Germinal center (tissue), 1 donor: ENCODE results near the gene FAM169A.
"Not testable (repeated sequence)": the region's sequence is repeated elsewhere in the genome, so short reads cannot be mapped to it uniquely, and the experiment has no call there.

Source experiments
- DNase-seq: peaks from one replicate; pipeline ENCODE4 v3.0.0; 2012; ENCODE audit warnings: mixed read lengths, low spot score

FAM169A gene

GRCh38 chr5:74865804-74866595 is at the start of gene FAM169A:
TSS of gene FAM169A (minus strand) at chr5:74866387. CDS start at chr5:74841676, 24,711 bp downstream.
- DNase-seq: peak; percentile 41

- DNase-seq: no peak
Observed at GRCh38 chr5:74915488-74915887, 49.3 kb upstream of the FAM169A start.

GRCh38 chr5:74911421-74911820 is 45.2 kb upstream of the FAM169A start:
- not testable (repeated sequence) for DNase-seq

- DNase-seq: not testable (repeated sequence)
Observed at GRCh38 chr5:74909888-74910287, 43.7 kb upstream of the FAM169A start.

GRCh38 chr5:74908237-74908636 is 42.0 kb upstream of the FAM169A start:
- not testable (repeated sequence) for DNase-seq

- not testable (repeated sequence) for DNase-seq
Observed at GRCh38 chr5:74904713-74905112, 38.5 kb upstream of the FAM169A start.

GRCh38 chr5:74903165-74903787 is 37.1 kb upstream of the FAM169A start:
- no peak for DNase-seq

GRCh38 chr5:74897049-74897448 is 30.9 kb upstream of the FAM169A start:
- no peak for DNase-seq

GRCh38 chr5:74895906-74896305 is 29.7 kb upstream of the FAM169A start:
- no peak for DNase-seq

- DNase-seq: no peak
Observed at GRCh38 chr5:74894351-74894750, 28.2 kb upstream of the FAM169A start.

- no peak for DNase-seq
Observed at GRCh38 chr5:74892921-74893320, 26.7 kb upstream of the FAM169A start.

GRCh38 chr5:74889523-74890105 is 23.4 kb upstream of the FAM169A start:
- no peak for DNase-seq

- DNase-seq: no peak
Observed at GRCh38 chr5:74888117-74888516, 21.9 kb upstream of the FAM169A start.

- no peak for DNase-seq
Observed at GRCh38 chr5:74885170-74885569, 19.0 kb upstream of the FAM169A start.

- DNase-seq: not testable (repeated sequence)
Observed at GRCh38 chr5:74882379-74883134, 16.4 kb upstream of the FAM169A start.

- DNase-seq: no peak
Observed at GRCh38 chr5:74877624-74878304, 11.6 kb upstream of the FAM169A start.

- no peak for DNase-seq
Observed at GRCh38 chr5:74875994-74876791, 10.0 kb upstream of the FAM169A start.

- no peak for DNase-seq
Observed at GRCh38 chr5:74873525-74874249, 7.5 kb upstream of the FAM169A start.

GRCh38 chr5:74870299-74871067 is 4.3 kb upstream of the FAM169A start:
- DNase-seq: no peak
